Stimulated activated naive B cell treated with anti-CD40 and anti-IgM and Interleukin-4, amounts not matched to agents 10 μg/mL and 1 μg/mL and 100 μg/mL, for 72 hours (primary cell): Measurements from ENCODE around the gene KDF1.

Experiments used
- ATAC-seq, 2 donors: fragments of 150-1000 bp; cut with Tn5 transposase; replicated peaks; 2 replicates each; pipeline ENCODE4 v1.10.0; 2021; ENCODE audit warnings: moderate library complexity in 1 of 2
- DNase-seq: peaks from one replicate; pipeline ENCODE4 v3.0.0; 2021
- H3K27ac Mint-ChIP-seq: one replicate; pipeline ENCODE4 v1.8.0; 2022; ENCODE audit warnings: mild to moderate bottlenecking, mixed read lengths
- H3K27me3 Mint-ChIP-seq, 2 donors: one replicate each; pipeline ENCODE4 v1.8.0; 2022; ENCODE audit warnings: mixed read lengths in 2 of 2
- H3K36me3 Mint-ChIP-seq, 2 donors: one replicate each; pipeline ENCODE4 v1.8.0; 2022; ENCODE audit warnings: mixed read lengths in 2 of 2, mild to moderate bottlenecking in 1 of 2
- H3K4me1 Mint-ChIP-seq, 2 donors: one replicate each; pipeline ENCODE4 v1.8.0; 2022; ENCODE audit warnings: mixed read lengths in 2 of 2, mild to moderate bottlenecking in 1 of 2
- H3K4me3 Mint-ChIP-seq, 2 donors: one replicate each; pipeline ENCODE4 v1.8.0; 2022; ENCODE audit warnings: mild to moderate bottlenecking in 2 of 2, mixed read lengths in 2 of 2, moderate library complexity in 1 of 2
- H3K9me3 Mint-ChIP-seq, 2 donors: one replicate each; pipeline ENCODE4 v1.8.0; 2022; ENCODE audit warnings: mixed read lengths in 2 of 2, mild to moderate bottlenecking in 1 of 2

Gene KDF1

DNA sequence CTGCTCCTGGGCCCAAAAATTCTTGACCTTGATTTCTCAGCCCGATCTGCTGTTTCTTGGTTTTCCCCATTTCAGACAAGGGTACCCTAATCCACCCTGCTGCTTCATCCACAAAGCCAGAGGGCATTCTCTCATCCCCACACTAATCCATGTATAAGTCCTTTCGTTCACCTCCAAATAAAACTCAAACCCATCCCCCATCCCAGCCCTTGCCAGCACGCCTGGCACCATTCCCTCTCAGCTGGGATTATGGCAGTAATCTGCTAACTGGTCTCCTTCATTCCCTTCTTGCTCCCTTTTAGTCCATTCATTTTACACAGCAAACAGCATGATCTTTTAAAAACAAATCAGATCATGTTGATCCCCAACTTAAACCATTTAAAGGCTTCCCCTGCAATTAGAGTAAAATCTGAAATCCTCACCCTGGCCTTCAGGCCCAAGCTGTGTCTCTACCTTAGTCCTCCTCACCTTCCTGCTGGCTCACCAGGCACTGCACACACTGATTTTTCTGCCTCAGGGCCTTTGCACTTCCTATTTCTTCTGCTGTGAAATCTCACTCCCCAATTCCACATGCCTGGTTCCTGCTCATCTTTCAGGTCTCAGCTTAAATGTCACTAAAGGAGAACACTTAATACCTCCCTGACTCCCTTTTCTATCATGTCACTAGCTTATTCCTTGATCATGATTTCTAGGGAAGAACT, 21.0 kb upstream of the KDF1 start:
- DNase-seq (no peak), ATAC-seq (no peak)
- no peak overlapping the region for H3K4me3 Mint-ChIP-seq
- H3K36me3 Mint-ChIP-seq: peaks cover 0 to 3% of the 10 kb centered on the region in 2 donors
- no peaks in the 10 kb centered on the region for H3K9me3 Mint-ChIP-seq
- no peak overlapping the region for H3K27ac Mint-ChIP-seq
- H3K4me1 Mint-ChIP-seq: no peaks in the 10 kb centered on the region
- peaks cover 14 to 25% of the 10 kb centered on the region in 2 donors for H3K27me3 Mint-ChIP-seq

DNA sequence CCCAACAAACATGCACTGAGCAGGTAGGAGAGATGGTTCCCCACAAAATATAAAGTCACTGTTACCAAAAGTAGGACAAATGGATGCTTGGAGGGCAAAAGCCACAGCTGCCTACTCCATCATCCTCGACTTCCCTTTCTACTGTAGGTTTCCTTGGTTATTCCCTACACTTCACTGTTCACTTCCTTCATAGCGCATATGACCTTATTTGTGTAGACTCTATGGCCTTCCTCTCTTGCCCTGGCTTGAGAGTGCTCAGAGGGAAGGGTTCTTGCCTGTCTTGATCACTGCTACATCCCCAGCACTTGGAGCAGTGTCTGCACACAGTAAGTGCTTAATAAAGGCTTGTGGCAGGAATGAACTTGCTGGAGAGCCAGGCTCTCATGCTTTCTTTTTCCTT, 18.6 kb upstream of the KDF1 start:
- DNase-seq (no peak), ATAC-seq (no peak)
- Mint-ChIP-seq H3K27ac (no peak overlapping the region), H3K9me3 (no peaks in the 10 kb centered on the region), H3K36me3 (peaks cover 0 to 3% of the 10 kb centered on the region in 2 donors), H3K4me3 (no peak overlapping the region), H3K4me1 (no peaks in the 10 kb centered on the region), H3K27me3 (peaks cover 13 to 22% of the 10 kb centered on the region in 2 donors)

DNA sequence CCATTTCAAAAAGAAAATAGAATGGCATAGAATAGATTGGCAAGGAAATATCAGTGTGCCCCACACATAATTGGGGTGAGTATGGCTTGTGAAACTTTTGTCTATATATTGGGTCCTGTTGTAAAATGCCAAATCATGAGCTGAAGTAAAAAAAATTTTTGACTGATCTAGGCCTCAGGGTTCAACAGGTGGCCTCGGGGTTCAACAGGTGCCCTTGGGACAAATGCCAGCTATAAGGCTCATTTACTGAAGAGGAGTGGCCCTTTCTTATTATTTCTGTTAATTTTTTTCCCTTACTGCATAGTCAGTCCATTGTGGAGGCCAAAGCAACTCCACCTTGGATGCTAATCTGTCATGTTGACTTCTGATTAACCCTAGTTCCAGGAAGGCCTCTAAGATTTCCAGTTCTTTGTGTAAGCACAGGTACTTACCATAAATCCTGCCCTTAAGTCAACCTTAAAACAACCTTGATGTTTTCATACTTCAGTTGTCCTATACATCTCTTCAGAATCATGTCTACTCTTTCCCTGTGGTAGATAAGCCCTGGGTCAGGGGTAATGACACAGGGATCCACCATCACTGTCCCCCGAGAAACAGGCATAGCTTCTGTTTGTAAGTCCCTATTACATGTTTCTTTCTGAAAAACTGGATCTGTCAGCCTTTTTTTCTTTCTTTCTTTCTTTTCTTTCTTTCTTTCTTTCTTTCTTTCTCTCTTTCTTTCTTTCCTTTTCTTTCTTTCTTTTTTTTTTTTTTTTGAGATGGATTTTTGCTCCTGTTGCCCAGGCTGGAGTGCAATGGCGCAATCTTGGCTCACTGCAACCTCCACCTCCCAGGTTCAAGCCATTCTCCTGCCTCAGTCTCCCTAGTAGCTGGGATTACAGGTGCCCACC, 16.6 kb upstream of the KDF1 start:
- Mint-ChIP-seq H3K9me3 (no peaks in the 10 kb centered on the region), H3K36me3 (peaks cover 0 to 3% of the 10 kb centered on the region in 2 donors), H3K27me3 (peaks cover 15 to 27% of the 10 kb centered on the region in 2 donors), H3K4me3 (no peak overlapping the region), H3K27ac (no peak overlapping the region), H3K4me1 (peaks cover 0 to 7% of the 10 kb centered on the region in 2 donors)
- no peak for DNase-seq
- ATAC-seq: no peak

DNA sequence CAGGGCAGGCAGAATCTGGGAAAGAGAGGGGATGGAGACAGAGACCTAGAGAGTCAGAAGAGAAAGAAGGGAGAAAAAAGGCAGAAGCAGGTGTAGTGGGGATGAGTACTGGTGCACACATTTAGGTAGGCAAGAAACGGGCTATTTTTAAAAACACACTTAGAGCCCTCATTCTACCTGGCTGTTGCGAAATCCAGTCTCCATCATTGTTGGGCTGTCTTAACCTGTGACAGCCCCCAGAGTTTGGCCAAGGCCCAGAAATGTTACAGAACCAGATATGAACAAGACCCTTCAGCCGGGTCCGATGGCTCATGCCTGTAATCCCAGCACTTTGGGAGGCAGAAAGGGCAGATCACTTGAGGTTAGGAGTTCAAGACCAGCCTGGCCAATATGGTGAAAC, 12.6 kb upstream of the KDF1 start:
- no peaks in the 10 kb centered on the region for H3K9me3 Mint-ChIP-seq
- H3K4me3 Mint-ChIP-seq: no peak overlapping the region
- ATAC-seq: no peak
- DNase-seq: no peak
- no peaks in the 10 kb centered on the region for H3K36me3 Mint-ChIP-seq
- peaks cover 0 to 7% of the 10 kb centered on the region in 2 donors for H3K4me1 Mint-ChIP-seq
- H3K27ac Mint-ChIP-seq: no peak overlapping the region
- peaks cover 25 to 26% of the 10 kb centered on the region in 2 donors for H3K27me3 Mint-ChIP-seq

DNA sequence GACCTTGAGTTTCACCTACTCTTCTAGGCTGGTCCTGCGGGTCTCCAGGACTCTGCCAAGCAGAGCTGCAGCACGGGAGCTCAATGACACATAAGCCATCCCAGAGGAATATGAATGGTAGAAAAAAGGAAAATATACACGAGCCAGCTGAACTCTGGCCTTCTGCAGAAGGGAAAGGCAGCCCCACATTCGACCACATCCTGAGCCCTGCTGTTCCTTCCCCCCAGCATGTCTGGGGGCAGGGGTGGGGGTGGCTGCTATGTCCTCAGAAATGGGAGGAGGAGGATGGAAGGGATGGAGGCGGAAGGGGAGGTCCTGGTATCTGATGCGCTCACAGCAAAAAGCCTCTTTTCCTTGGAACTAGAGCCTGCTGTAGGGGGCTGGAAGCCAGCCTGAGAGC, 12.1 kb upstream of the KDF1 start:
- peaks cover 0 to 7% of the 10 kb centered on the region in 2 donors for H3K4me1 Mint-ChIP-seq
- no peaks in the 10 kb centered on the region for H3K36me3 Mint-ChIP-seq
- H3K4me3 Mint-ChIP-seq: no peak overlapping the region
- no peaks in the 10 kb centered on the region for H3K9me3 Mint-ChIP-seq
- H3K27ac Mint-ChIP-seq: no peak overlapping the region
- DNase-seq: no peak
- peaks cover 25 to 26% of the 10 kb centered on the region in 2 donors for H3K27me3 Mint-ChIP-seq
- no peak for ATAC-seq

DNA sequence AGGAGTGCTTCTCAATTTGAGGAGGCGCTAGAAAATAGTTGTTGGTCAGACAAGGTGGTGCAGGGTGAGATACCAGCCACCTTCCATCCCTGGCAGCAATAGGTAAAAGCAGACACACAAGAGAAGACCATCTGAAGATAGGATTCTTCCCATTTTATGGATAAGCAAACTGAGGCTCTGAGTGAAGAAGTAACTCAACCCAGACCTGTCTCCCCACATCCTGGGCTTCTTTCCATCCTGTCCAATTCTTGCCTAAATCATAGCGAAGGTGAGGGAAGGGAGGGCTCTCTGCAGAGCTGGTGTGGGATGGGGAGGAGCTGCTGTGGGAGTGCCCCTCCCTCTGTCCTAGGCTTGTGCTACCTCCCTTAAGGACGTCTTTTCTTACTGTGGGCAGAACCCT, 11.3 kb upstream of the KDF1 start:
- no peaks in the 10 kb centered on the region for H3K36me3 Mint-ChIP-seq
- peaks cover 28 to 29% of the 10 kb centered on the region in 2 donors for H3K27me3 Mint-ChIP-seq
- H3K9me3 Mint-ChIP-seq: no peaks in the 10 kb centered on the region
- H3K27ac Mint-ChIP-seq: no peak overlapping the region
- peaks cover 4 to 10% of the 10 kb centered on the region in 2 donors for H3K4me1 Mint-ChIP-seq
- DNase-seq: no peak
- no peak overlapping the region for H3K4me3 Mint-ChIP-seq
- ATAC-seq: no peak

DNA sequence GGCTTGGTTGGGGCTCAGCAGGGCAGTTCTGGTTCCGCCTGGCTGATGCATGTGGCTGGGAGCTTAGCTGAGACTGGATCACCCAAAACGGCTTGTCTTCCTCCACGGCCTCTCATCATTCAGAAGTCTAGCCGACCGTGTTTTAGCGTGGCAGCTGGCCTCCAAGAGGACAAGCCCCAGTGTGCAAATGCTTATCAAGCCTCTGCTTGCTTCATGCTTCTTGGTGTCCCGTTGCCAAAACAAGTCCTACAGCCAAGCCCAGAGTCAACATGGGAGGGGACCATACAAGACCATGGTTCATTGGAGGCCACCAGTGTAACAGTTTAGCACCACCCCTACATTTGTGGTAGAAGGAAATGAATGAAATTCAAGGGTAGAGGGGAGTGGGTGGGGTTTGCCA, 10.5 kb upstream of the KDF1 start:
- ATAC-seq (no peak), DNase-seq (no peak)
- H3K4me1 Mint-ChIP-seq: peaks cover 6 to 11% of the 10 kb centered on the region in 2 donors
- H3K9me3 Mint-ChIP-seq: no peaks in the 10 kb centered on the region
- peaks cover 33 to 36% of the 10 kb centered on the region in 2 donors for H3K27me3 Mint-ChIP-seq
- no peak overlapping the region for H3K4me3 Mint-ChIP-seq
- H3K27ac Mint-ChIP-seq: no peak overlapping the region
- no peaks in the 10 kb centered on the region for H3K36me3 Mint-ChIP-seq

DNA sequence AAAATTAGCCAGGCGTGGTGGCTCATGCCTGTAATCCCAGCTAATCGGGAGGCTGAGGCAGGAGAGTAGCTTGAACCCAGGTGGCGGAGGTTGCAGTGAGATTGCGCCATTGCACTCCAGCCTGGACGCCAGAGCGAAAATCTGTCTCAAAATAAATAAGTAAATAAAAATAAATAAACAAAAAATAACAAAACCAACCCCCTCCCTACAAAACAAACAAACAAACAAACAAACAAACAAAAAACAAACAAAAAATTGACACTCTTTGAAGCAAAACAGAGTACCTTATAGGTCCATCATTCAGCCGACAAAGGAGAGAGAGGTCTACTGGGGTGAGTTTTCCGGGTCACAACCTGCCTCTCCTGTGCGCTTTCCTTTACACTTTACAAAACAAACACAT, 5.4 kb upstream of the KDF1 start:
- DNase-seq (no peak), ATAC-seq (no peak)
- no peaks in the 10 kb centered on the region for H3K9me3 Mint-ChIP-seq
- H3K27ac Mint-ChIP-seq: no peak overlapping the region
- H3K4me3 Mint-ChIP-seq: no peak overlapping the region
- H3K36me3 Mint-ChIP-seq: peaks cover 0 to under 1% of the 10 kb centered on the region in 2 donors
- H3K4me1 Mint-ChIP-seq: peaks cover 7 to 9% of the 10 kb centered on the region in 2 donors
- H3K27me3 Mint-ChIP-seq: peaks cover 38 to 42% of the 10 kb centered on the region in 2 donors

DNA sequence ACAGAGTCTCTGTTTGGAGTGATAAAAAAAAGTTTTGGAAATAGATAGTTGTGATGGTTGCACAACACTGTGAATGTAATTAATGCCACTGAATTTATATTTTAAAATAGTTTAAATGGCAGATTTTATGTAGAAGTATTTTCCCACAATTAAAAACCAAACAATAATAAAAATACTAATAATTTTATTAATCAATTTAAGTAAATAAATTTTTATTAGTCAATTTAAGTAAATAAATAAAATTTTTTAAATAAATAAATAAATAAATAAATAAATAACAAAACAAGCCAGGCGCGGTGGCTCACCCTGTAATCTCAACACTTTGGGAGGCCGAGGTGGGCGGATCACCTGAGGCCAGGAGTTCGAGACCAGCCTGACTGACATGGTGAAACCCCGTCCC, 4.9 kb upstream of the KDF1 start:
- Mint-ChIP-seq H3K9me3 (no peaks in the 10 kb centered on the region), H3K4me3 (no peak overlapping the region), H3K27ac (no peak overlapping the region), H3K27me3 (peaks cover 37 to 42% of the 10 kb centered on the region in 2 donors), H3K4me1 (peaks cover 10 to 13% of the 10 kb centered on the region in 2 donors), H3K36me3 (peaks cover 0 to 2% of the 10 kb centered on the region in 2 donors)
- ATAC-seq (no peak), DNase-seq (no peak)

DNA sequence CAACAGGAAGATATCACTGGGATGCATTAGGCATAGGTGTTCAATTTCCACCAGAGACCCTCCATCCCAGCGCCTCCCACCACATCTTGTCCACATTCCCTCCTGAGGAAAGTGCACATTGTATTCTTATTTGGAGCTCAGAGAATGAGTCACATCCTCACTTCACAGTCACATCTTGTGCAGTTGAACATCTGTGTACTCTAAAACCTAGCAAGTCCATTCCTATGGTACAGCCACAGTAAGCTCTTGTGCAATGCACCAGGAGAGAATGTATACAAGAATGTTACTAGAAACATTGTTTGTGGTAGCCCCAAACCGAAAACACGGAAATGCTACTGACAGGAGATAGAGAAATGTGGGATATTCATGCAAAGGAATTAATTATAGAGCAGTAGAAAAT, 1.6 kb upstream of the KDF1 start:
- H3K27me3 Mint-ChIP-seq: peaks cover 31 to 48% of the 10 kb centered on the region in 2 donors
- peaks cover 2 to 4% of the 10 kb centered on the region in 2 donors for H3K36me3 Mint-ChIP-seq
- no peak overlapping the region for H3K27ac Mint-ChIP-seq
- peaks cover 13 to 23% of the 10 kb centered on the region in 2 donors for H3K4me1 Mint-ChIP-seq
- H3K9me3 Mint-ChIP-seq: no peaks in the 10 kb centered on the region
- no peak overlapping the region for H3K4me3 Mint-ChIP-seq
- ATAC-seq (no peak), DNase-seq (no peak)

DNA sequence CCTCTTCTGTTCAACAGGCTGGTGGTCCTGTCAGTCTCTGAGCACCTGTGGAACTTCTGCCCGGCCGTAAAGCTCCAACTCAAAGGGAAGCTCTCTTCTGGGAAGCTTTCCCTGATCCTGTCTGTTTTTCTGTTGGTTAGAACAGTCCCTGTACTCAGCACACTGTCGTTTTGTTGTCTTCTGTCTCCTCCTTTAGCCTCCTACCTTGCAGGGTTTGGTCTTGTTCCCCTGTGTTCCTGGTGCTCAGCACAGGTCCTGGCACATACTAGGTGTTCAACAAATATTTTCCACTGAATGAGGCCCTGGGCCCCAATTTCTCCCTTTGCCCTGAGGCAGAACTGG, 328 bp upstream of the KDF1 start:
- Mint-ChIP-seq H3K27ac (peak overlapping the region; percentile 93), H3K27me3 (peaks cover 22 to 38% of the 10 kb centered on the region in 2 donors), H3K36me3 (peaks cover 6 to 12% of the 10 kb centered on the region in 2 donors), H3K9me3 (peaks cover 0 to 2% of the 10 kb centered on the region in 2 donors), H3K4me1 (peaks cover 10 to 18% of the 10 kb centered on the region in 2 donors), H3K4me3 (peak overlapping the region; percentile 76 to 85)
- ATAC-seq: peak in 1 of 2 donors; percentile 4
- no peak for DNase-seq

DNA sequence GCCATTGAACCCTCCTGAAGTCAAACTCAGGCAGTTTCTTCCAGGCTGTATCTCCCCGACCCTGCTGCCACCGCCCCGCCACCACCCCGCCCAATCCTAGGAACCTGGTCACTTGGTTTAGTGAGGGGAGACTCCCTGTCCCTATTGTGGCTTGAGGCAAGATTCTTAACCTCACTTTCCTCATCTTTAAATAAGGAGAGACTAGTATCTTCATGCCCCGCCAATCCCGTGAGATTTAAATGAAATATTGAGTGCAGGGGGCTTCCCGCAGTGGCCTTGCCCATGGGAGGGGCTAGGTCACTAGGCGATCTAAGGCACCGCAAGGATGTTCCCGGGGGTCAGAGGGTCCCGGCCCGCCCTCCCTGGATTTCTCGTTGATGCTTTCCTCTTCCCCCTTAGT, 998 bp downstream of the KDF1 start:
- ATAC-seq (no peak), DNase-seq (no peak)
- Mint-ChIP-seq H3K36me3 (peaks cover 7 to 13% of the 10 kb centered on the region in 2 donors), H3K4me1 (peaks cover 10 to 18% of the 10 kb centered on the region in 2 donors), H3K27ac (no peak overlapping the region), H3K4me3 (peak overlapping the region; percentile 56 to 76), H3K27me3 (peaks cover 15 to 42% of the 10 kb centered on the region in 2 donors), H3K9me3 (peaks cover 0 to 2% of the 10 kb centered on the region in 2 donors)

DNA sequence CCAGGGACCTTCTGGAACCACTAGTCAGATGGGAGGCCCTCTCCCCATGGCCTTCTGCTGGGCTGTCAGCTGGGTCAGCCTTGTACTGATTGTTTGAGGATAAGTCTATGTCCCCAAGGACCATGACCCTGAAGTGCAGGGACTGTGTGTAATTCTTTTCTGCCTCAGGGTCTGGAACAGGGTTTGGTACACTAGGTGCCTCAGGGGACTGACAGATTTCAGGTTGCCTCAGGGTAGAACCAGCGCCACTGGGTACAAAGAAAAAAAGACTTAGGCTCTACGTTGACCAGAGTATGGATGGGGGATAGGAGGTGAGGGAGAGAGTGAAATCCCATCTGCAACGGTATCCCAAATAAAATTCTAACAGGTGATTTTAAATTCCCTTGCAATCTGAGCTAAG, 3.0 kb downstream of the KDF1 start:
- ATAC-seq (no peak), DNase-seq (no peak)
- no peak overlapping the region for H3K4me3 Mint-ChIP-seq
- H3K36me3 Mint-ChIP-seq: peaks cover 9 to 13% of the 10 kb centered on the region in 2 donors
- H3K9me3 Mint-ChIP-seq: peaks cover 0 to 2% of the 10 kb centered on the region in 2 donors
- H3K27me3 Mint-ChIP-seq: peaks cover 10 to 44% of the 10 kb centered on the region in 2 donors
- no peak overlapping the region for H3K27ac Mint-ChIP-seq
- H3K4me1 Mint-ChIP-seq: peaks cover 10 to 18% of the 10 kb centered on the region in 2 donors

DNA sequence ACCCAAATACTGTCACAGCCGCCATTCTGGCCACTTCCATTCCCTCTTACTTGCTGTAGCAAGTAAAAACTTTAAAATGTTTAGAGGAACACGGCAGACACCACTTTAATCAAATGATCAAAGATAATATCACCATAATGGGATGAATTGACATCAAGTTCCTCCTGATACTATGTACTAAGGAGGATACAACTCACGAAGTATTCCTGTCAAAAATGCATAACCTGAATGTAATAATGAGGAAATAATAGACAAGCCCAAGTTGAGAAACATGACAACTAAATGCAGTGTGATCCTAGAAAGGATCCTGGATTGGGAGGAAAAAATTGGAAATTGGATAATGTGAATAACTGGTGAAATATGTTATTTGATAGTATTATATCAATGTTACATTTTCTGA, 3.9 kb downstream of the KDF1 start:
- Mint-ChIP-seq H3K4me3 (no peak overlapping the region), H3K27ac (no peak overlapping the region), H3K4me1 (peaks cover 10 to 18% of the 10 kb centered on the region in 2 donors), H3K27me3 (peaks cover 10 to 37% of the 10 kb centered on the region in 2 donors), H3K9me3 (peaks cover 0 to 2% of the 10 kb centered on the region in 2 donors), H3K36me3 (peaks cover 12 to 22% of the 10 kb centered on the region in 2 donors)
- ATAC-seq: no peak
- DNase-seq: no peak
